HG02763 (cell line): ENCODE measurements around the gene CEP170B.
"Not testable (repeated sequence)": the region's sequence is repeated elsewhere in the genome, so short reads cannot be mapped to it uniquely, and the experiment has no call there.

Source experiments
- ATAC-seq: cut with Tn5 transposase; IDR thresholded peaks from one replicate; pipeline ENCODE4 v1.9.1; 2021; ENCODE audit warnings: mild to moderate bottlenecking, moderate library complexity; ENCODE audit not compliant: unreplicated experiment

The CEP170B gene

GRCh38 chr14:104903990-104904389, 38.9 kb downstream of the CEP170B start:
- no peak for ATAC-seq

- not testable (repeated sequence) for ATAC-seq
Measured at GRCh38 chr14:104904650-104905578, 39.8 kb downstream of the CEP170B start.

- ATAC-seq: not testable (repeated sequence)
Measured at GRCh38 chr14:104905579-104905933, 40.5 kb downstream of the CEP170B start.

GRCh38 chr14:104908303-104908702, 43.2 kb downstream of the CEP170B start:
- no peak for ATAC-seq

GRCh38 chr14:104912053-104912452, 47.0 kb downstream of the CEP170B start:
- no peak for ATAC-seq

- ATAC-seq: no peak
Measured at GRCh38 chr14:104913435-104913834, 48.4 kb downstream of the CEP170B start.

GRCh38 chr14:104917116-104917515, 52.0 kb downstream of the CEP170B start:
- ATAC-seq: no peak

- ATAC-seq: no peak
Measured at GRCh38 chr14:104917993-104918392, 52.9 kb downstream of the CEP170B start.

GRCh38 chr14:104919152-104919992, 54.3 kb downstream of the CEP170B start:
- not testable (repeated sequence) for ATAC-seq

- no peak for ATAC-seq
Measured at GRCh38 chr14:104919993-104920315, 54.9 kb downstream of the CEP170B start.

- no peak for ATAC-seq
Measured at GRCh38 chr14:104923640-104924420, 58.8 kb downstream of the CEP170B start.

- ATAC-seq: no peak
Measured at GRCh38 chr14:104924421-104925213, 59.5 kb downstream of the CEP170B start, which contains the start of gene PLD4. PLD4 (plus strand) TSS chr14:104924879; CDS start chr14:104927141, 2,262 bp downstream.

- no peak for ATAC-seq
Measured at GRCh38 chr14:104925214-104925854, 60.3 kb downstream of the CEP170B start.

GRCh38 chr14:104925855-104926609, 61.0 kb downstream of the CEP170B start:
- ATAC-seq: no peak

GRCh38 chr14:104926619-104927431, 61.8 kb downstream of the CEP170B start:
- ATAC-seq: peak; percentile 77

- no peak for ATAC-seq
Measured at GRCh38 chr14:104927432-104927816, 62.4 kb downstream of the CEP170B start.

- ATAC-seq: no peak
Measured at GRCh38 chr14:104927901-104928300, 62.8 kb downstream of the CEP170B start.
